Left ventricle myocardium inferior (tissue), 1 donor: ENCODE measurements around the gene HOXA1. TPM values are rescaled to one million over a fixed set of nuclear protein-coding genes. Genes with fewer than 3 reads are reported as not detected.

ENCODE experiments used
- DNase-seq: peaks from one replicate; pipeline ENCODE4 v3.0.0-alpha.2; 2020
- H3K27ac ChIP-seq: fragments of 200-600 bp; replicated peaks from 2 replicates; pipeline ENCODE4 v1.8.0; 2021
- H3K27me3 ChIP-seq: fragments of 200-600 bp; 2 replicates; pipeline ENCODE4 v1.8.0; 2021; ENCODE audit warnings: low read depth
- H3K36me3 ChIP-seq: fragments of 200-600 bp; 2 replicates; pipeline ENCODE4 v1.8.0; 2021
- H3K4me1 ChIP-seq: fragments of 200-600 bp; 2 replicates; pipeline ENCODE4 v1.8.0; 2021
- H3K4me3 ChIP-seq: fragments of 200-600 bp; 2 replicates; pipeline ENCODE4 v1.8.0; 2021; ENCODE audit warnings: mild to moderate bottlenecking, moderate library complexity
- H3K9me3 ChIP-seq: fragments of 200-600 bp; replicated peaks from 2 replicates; pipeline ENCODE4 v1.8.0; 2021
- intact Hi-C: fragments of 100-400 bp; cut with micrococcal nuclease; formaldehyde crosslinking; loops from one replicate; pipeline ENCODE4 v1.11.0; 2022
- total RNA-seq: library from RNA; stranded (reverse); fragmentation: NEBNext Ultra II Directional; extraction: Animal tissue kit (Norgen Biotek cat#: 25700); gene quantifications from one replicate; pipeline ENCODE4 v1.2.1, GENCODE V29; 2021
- TF ChIP-seq, protein P1 (sequence below): fragments of 200-600 bp; IDR thresholded peaks from 2 replicates; pipeline ENCODE4 v1.8.0; 2021; ENCODE audit warnings: antibody characterized with exemption, mild to moderate bottlenecking, borderline replicate concordance
- donor health status: DM: no; HTN: yes; CAD: no; lungs with severe emphysema.

Gene HOXA1
- total RNA-seq, 1 donor from 2014 or later, result not detected

DNA sequence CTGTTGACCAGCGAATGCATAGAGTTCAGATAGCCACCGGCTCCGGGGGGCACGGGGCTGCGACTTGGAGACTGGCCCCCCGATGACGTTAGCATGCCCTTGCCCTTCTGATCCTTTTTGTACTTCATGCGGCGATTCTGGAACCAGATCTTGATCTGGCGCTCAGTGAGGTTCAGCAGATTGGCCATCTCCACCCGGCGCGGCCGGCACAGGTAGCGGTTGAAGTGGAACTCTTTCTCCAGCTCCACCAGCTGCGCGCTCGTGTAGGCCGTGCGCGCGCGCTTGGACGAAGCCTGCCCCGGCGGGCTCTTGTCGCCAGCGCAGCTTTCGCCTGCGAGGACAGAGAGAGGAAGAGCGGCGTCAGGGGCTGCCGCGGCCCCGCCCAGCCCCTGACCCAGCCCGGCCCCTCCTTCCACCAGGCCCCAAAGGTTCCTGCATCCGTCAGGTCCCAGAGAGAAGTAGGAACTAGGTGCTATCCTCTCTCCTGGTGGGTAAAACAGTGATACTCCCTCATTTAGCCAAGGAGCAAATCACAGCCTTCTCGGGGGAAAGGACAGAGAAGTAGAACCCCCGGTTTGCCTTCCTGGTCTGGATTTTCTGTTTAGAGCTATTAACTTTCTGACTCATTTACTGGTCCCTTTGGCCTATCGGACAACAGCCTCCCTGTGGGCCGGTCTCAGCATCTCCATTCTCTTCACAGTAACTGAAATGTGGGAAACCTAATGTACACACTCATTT is 12.8 kb upstream of the HOXA1 start:
- Histone ChIP-seq H3K27me3 (peaks cover 100% of the 10 kb centered on the region), H3K4me3 (peak overlapping the region; percentile 50), H3K4me1 (peaks cover 21% of the 10 kb centered on the region), H3K9me3 (no peaks in the 10 kb centered on the region), H3K36me3 (no peaks in the 10 kb centered on the region), H3K27ac (peak overlapping the region; percentile 73)
- intact Hi-C loops, result no loop called here
- TF ChIP-seq, protein P1, sequence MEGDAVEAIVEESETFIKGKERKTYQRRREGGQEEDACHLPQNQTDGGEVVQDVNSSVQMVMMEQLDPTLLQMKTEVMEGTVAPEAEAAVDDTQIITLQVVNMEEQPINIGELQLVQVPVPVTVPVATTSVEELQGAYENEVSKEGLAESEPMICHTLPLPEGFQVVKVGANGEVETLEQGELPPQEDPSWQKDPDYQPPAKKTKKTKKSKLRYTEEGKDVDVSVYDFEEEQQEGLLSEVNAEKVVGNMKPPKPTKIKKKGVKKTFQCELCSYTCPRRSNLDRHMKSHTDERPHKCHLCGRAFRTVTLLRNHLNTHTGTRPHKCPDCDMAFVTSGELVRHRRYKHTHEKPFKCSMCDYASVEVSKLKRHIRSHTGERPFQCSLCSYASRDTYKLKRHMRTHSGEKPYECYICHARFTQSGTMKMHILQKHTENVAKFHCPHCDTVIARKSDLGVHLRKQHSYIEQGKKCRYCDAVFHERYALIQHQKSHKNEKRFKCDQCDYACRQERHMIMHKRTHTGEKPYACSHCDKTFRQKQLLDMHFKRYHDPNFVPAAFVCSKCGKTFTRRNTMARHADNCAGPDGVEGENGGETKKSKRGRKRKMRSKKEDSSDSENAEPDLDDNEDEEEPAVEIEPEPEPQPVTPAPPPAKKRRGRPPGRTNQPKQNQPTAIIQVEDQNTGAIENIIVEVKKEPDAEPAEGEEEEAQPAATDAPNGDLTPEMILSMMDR, result peak; percentile 11
- DNase-seq, result no peak

DNA sequence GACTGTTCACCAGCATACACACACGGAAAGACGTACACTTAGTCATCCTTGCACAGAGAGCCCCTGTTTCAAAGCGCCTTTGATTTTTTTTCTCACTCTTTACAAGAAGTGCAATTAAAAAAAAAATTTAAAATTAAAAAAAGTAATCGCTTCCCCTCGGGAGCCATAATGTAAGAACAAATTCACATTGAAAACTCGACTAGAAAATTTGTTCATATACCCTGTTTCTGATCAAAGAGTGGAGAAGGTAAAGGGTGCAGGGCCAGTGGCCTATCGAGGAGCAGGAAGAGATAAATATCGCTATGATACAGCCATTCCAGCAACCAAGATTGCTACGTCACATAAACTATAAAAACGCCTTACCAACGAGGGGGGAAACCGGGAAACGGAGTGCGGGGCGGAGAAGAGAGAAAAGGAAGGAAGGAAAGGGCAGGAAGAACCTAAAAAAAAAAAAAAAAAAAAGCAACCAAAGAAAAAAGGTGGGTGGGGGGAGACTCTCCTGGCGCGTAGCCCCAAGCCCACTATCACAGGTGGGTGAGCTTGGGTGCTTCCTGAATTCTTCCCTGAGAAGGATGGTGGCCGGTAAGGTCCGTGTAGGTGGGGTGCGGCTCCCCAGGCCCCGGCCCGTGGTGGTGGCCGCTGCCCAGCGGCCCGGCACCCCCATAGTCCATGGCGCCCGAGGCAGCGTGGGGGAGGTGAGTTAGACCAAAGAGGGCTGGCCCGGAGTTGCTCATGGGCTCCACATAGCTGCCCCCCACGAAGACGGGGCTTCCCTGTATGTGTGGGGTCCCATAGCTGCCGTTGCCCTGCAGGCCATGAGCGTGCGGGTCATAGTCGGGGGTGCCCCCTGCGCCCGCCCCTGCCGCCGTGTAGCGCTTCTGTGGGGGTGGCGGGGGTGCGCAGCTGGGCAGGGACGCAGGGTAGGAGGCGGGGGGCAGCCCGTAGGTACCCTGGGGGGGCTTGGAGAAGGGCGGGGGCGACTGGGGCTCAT is 11.9 kb upstream of the HOXA1 start:
- Histone ChIP-seq H3K27me3 (peaks cover 100% of the 10 kb centered on the region), H3K9me3 (no peaks in the 10 kb centered on the region), H3K27ac (peak overlapping the region; percentile 73), H3K4me1 (peaks cover 22% of the 10 kb centered on the region), H3K4me3 (peak overlapping the region; percentile 50), H3K36me3 (no peaks in the 10 kb centered on the region)
- intact Hi-C loops, result no loop called here
- TF ChIP-seq, protein P1, result no peak
- no peak for DNase-seq

DNA sequence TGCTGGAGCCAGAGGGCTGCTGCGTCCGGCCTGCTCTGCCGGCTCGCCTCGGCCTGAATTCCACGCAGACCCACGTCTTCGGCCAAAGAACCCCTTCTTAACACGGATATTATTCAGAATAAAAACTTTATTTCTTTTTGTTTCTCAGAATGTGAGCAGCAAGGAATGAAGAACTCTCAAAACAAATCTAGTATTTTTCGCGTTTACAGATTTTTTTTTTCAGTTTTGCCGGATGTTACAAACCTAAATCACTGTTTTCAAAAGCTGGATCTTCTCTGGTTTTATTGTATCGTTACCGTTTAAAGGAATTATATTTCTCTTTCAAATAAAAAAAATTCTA is 11.1 kb upstream of the HOXA1 start:
- Histone ChIP-seq H3K9me3 (no peaks in the 10 kb centered on the region), H3K27ac (peak overlapping the region; percentile 73), H3K4me1 (peaks cover 22% of the 10 kb centered on the region), H3K4me3 (peak overlapping the region; percentile 50), H3K36me3 (no peaks in the 10 kb centered on the region), H3K27me3 (peaks cover 100% of the 10 kb centered on the region)
- TF ChIP-seq, protein P1, result no peak
- intact Hi-C loops, result no loop called here
- no peak for DNase-seq

DNA sequence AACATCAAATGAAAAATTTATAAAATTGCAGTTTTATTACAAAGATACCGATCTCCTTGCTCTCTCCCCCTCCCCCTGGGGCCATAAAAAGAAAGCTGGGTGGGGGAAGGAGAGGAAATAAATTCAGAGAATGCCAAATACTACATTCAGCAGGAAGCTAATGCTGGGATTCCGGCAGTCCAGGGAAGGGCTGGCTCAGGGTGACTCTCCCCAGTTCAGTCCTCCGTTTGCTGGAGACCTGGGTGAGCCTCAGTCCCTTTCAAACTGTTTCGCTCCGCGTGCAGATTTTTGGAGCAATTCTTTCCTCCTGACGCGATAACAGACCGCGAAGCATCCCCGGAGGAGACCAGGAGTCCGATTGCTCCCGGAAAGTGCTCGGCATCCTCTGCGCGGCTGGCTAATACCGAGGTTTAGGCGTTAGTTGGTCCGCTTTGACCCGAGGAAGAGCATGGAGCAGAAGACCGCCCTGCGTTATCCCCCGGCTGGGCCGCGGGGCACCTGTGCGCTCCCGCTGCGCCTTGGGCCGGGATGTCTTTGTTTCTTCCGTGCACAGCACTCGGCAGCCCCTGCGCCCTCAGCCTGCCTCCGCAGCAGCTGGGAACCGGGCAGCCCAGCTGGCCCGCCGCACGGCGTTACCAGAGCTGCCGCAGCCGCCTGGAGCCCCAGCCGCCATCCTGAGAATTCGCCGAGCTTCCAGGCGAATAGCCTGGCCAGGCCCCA is 10.5 kb upstream of the HOXA1 start:
- TF ChIP-seq, protein P1, result no peak
- H3K4me3 ChIP-seq, result peak overlapping the region; percentile 50
- intact Hi-C loops, result no loop called here
- DNase-seq, result no peak
- H3K27me3 ChIP-seq, result peaks cover 100% of the 10 kb centered on the region
- H3K9me3 ChIP-seq, result no peaks in the 10 kb centered on the region
- peaks cover 25% of the 10 kb centered on the region for H3K4me1 ChIP-seq
- H3K36me3 ChIP-seq, result no peaks in the 10 kb centered on the region
- H3K27ac ChIP-seq, result peak overlapping the region; percentile 73
